HFF-Myc (cell line): ENCODE results near the gene TMEM184A.
A peak's percentile ranks its signal among the peaks of the same experiment; 100 is the strongest.

Experiments
- DNase-seq: peaks from one replicate; pipeline ENCODE4 v3.0.0-alpha.2; 2011; ENCODE audit warnings: low read depth; ENCODE audit errors: extremely low read depth
- H3K4me3 ChIP-seq: replicated peaks from 2 replicates; pipeline ENCODE4 v1.5.1; 2011; ENCODE audit warnings: low read depth, mild to moderate bottlenecking, control low read depth, low read length
- TF ChIP-seq, protein P1 (sequence below): IDR thresholded peaks from 2 replicates; pipeline ENCODE4 v1.5.1; 2012; ENCODE audit warnings: mild to moderate bottlenecking, low read depth, low read length, control low read depth; ENCODE audit errors: missing control alignments

Gene TMEM184A

DNA sequence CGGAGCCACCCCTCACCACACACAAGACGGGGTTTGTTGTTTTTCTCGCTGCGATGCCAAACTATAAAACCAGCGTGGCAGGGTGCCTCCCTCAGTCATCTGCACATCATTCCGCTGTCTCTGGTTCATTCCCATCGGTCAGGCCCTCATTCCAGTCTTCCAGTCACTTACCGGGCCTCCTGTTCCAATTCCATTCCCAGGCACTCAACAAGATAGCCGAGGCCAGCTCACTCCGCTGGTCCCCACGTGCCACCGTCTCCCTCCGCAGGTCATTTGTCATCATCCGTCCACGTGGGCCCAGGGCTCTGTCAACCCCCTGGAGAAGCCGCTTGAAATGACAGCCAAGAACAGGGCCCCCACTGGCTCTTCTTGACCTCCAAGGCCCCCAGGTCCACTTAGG lies 6.1 kb upstream of the TMEM184A start:
- no peak for DNase-seq
- no peak overlapping the region for H3K4me3 ChIP-seq
- TF ChIP-seq, protein P1, sequence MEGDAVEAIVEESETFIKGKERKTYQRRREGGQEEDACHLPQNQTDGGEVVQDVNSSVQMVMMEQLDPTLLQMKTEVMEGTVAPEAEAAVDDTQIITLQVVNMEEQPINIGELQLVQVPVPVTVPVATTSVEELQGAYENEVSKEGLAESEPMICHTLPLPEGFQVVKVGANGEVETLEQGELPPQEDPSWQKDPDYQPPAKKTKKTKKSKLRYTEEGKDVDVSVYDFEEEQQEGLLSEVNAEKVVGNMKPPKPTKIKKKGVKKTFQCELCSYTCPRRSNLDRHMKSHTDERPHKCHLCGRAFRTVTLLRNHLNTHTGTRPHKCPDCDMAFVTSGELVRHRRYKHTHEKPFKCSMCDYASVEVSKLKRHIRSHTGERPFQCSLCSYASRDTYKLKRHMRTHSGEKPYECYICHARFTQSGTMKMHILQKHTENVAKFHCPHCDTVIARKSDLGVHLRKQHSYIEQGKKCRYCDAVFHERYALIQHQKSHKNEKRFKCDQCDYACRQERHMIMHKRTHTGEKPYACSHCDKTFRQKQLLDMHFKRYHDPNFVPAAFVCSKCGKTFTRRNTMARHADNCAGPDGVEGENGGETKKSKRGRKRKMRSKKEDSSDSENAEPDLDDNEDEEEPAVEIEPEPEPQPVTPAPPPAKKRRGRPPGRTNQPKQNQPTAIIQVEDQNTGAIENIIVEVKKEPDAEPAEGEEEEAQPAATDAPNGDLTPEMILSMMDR: no peak

DNA sequence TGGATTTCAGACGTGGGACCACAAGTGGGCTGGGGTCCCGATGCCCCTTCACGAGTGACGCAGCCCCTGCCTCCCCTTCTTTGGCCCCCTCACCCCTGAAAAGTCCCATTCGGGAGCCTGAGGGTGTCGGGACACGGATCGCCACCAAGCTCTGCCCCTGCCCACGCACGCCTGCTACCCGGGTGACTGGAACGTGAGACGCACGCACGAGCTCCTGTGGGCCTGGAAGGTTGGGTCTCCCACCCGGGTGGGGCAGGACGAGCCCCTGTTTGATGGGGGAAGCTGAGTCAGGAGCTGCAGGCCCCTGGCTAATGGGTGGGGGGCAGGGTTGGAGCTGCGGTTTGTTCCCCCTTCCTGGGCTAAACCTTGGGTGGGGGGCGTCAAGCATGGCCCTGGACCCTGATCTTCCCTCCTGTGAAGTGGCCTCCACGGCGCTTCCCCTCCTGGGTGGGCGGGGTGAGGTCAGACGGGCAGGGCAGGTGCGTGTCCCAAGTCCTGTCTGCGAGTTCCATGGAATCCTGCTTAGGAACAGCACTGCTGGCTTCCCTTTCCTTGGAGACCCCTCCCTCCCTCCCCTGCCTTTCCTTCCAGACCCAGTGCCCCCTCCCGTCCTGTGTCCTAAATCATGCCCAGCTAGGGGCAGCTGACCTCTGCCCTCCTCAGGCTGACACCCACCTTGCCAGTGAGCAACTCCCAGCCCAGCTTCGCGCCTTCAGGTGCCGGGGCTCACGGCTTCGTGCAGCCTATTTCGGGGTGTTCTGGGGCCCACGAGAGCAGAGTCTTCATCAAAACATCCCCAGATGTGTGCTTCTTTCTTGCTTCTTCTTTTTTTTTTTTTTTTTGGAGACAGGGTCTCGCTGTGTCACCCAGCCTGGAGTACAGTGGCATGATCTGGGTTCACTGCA lies 5.3 kb upstream of the TMEM184A start:
- no peak for DNase-seq
- no peak overlapping the region for H3K4me3 ChIP-seq
- TF ChIP-seq, protein P1: no peak

DNA sequence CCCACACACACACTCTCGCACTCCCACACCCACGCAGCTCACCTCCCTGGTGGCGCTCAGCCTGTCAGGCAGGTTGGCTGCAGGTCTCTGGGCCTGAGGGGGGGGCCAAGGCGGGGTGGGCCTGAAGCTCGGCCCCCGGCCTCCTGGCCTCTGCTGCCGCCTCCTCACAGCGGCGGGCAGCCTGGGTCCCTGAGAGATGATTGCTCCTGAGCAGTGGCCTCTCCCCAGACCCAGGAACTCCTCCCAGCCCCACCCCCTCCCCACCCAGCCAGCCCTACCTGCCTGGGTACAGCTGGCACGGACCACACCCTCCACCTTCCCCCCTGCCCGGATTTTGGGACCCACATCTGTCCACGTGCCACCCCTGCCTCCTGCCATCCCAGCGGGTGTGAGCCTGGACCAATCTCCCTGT lies 4.6 kb upstream of the TMEM184A start:
- no peak overlapping the region for H3K4me3 ChIP-seq
- DNase-seq: no peak

DNA sequence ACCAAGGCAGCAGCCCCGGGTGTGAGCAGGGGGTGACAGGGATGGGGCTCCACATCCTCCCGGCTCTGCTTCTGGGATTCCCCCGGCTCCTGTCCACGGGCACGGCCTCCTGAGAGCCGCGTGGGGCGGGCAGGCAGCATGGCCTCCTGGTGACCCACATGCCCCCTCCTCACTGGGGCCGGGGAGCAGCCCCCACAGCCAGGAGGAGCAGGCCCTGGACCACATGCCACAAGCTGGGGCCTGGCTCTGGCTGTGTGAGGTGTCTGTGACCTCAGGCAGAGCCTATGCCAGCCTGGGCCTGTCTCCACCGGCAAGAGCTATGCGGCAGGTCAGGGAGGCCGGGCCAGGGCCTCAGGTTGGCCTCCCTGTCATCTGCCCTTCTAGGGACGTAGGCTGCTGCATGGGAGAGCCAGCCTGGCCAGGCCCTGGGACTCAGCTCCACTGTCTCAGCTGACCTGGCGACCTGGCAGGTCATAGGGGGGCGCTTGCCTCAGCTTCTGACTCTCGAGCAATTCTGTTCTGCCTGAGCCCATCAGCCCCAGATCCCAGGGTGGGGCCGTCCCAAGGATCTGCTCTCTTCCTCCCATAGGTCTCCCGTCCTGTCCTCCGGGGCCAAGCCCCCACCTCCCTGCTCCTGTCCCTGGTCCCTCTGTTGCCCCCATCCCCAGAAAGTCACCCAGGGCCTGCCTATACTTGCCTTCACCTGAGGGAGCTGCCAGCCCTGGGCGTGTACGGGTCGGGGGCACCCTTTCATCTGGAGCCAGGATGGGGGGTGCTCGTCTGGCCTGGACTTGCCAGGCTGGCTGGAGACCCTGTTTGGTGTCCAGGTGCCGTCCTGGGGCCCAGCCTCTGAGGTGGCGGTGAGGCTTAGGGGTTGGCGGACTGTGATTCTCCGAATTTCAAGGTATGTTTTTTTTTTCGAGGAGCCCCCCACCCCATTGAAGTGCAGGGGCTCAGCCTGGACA lies 3.9 kb upstream of the TMEM184A start:
- no peak overlapping the region for H3K4me3 ChIP-seq
- DNase-seq: no peak
- TF ChIP-seq, protein P1: no peak

More for the DNA sequence above, 4.6 kb upstream of the TMEM184A start:
- TF ChIP-seq, protein P1: no peak

DNA sequence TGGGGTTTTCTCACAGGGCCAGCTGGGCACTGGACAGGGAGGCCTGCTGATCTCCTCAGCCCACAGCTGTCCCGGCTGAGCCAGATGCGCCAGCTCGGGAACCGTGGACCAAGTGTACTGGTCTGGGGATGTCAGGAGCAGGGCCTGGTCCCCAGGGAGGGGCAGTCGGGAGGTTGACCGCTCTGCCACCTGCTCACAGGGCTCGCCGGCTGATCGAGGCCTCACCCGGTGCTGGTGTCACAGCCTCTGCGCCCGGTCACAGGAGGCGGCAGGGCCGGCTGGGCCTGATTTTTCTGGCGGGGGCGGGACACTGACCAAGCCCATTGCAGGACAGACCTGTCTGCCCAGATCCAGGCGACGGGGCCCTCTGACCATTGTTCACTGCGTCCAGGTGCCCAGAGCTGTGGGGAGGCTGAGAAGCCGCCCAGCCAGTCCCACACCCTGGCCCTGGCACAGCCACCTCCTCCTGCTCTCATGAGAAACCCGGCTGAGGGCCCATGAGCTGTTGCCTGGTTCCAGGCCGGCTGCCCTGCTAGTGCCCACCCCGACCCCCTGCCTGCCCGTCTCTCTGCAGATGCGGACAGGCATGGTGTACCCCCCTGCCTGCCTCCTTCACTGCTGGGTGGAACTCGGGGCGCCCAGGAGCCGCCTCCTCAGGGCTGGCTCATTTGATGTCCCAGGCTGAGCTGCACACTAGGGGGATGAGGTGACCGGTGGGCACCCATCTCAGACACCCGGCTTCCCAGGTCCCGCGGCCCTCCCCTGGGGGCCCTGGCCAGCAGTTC lies 3.0 kb upstream of the TMEM184A start:
- DNase-seq: no peak
- TF ChIP-seq, protein P1: no peak
- H3K4me3 ChIP-seq: no peak overlapping the region

DNA sequence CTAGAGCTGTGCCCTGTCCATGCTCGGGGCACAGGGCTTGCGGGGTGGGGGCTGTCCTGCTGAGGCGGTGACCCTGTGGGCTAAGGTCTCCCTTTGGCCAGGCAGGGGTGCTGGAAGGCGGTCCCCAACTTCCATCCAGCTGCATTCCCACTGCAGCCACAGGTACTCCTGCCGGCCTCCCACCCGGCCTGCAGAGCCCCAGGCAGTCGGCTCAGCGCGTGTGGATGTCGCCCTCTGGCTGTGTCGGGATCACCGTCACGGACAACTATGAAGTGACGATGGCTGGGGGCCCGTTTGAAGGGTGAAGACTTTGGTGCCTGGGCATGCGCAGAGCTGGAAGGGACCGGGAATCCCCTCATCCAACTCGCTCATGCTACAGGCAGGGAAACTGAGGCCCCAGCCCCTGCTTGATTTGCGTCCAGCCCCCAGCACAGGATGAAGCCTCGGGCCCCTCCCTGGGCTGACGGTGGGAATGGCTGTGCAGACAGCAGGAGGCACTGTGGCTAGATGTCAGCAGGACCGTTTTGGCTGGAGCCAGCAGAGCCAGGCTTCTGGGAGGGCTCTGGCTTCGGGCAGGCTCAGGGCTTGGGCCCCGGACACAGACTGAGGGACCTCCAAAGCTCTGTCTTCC lies 2.3 kb upstream of the TMEM184A start:
- no peak for DNase-seq
- no peak overlapping the region for H3K4me3 ChIP-seq
- TF ChIP-seq, protein P1: peak; percentile 26
